RCC 7860 (cell line): ENCODE data around the gene SUSD4.

Experiments used
- DNase-seq: peaks from one replicate; pipeline ENCODE4 v3.0.0-alpha.2; 2015; ENCODE audit warnings: low spot score
- FAIRE-seq: peaks from 2 replicates; lab custom pipeline; 2012; peaks lifted over from hg19 to GRCh38; lab: Jason Lieb, UNC

Gene SUSD4

GRCh38 chr1:223363057-223363855 is 720 bp downstream of the SUSD4 start:
- FAIRE-seq, result no peak
- no peak for DNase-seq

DNA sequence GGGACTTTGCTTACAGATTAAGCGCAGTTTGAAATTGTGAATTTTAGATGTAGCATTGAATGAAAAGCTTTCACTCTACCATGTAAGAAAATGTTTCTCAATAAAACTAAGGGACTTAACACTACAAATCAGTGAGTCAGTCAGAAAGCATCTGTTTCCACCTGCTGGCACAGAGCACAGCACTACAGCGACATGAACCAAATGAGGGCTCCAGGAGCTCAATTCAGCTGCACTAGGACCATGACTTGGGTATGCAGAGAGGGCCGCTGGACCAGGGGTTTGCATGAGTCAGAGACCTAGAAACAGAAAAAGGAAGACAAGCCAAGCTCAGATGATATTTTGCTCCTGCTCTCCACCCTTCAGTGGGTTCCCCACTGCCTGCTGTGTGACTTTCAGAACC is 5.2 kb downstream of the SUSD4 start:
- no peak for FAIRE-seq

DNA sequence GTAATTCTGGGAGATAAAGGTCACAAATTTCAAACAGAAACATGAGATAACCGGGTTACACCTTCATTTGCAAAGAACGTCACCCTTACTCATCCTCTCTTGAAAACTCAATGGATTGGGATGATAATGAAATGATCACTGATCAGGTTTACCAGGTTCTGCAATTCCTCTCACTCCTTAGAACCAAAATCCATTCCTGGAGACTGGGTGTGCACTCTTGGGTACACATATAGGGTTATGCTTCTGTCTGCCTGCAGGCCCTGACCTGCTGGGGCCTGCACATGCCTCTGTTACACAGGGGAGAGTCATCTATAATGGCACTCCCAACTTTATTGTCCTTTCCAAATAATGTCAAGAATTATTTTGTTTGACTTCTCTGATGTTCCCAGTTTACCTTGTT is 8.3 kb downstream of the SUSD4 start:
- DNase-seq (no peak), FAIRE-seq (no peak)

More for the DNA sequence above, 5.2 kb downstream of the SUSD4 start:
- no peak for DNase-seq

DNA sequence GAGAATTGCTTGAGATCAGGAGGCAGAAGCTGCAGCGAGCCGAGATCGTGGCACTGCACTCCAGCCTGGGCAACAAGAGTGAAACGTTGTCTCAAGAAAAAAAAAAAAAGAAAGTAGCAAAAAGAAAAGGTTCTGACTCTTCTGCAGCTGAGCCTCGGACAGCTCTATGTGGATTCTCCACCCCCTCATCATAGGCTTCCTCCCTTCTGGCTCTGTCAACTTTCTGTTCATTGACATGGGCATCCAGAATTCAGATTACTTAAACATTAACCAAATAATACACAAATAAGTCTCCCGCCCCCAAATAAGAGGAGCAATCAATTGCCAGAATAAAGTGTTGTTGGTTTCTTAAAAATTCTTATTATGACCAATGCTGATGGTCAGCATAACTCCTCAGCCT is 10.0 kb downstream of the SUSD4 start:
- DNase-seq, result no peak
- FAIRE-seq, result no peak

DNA sequence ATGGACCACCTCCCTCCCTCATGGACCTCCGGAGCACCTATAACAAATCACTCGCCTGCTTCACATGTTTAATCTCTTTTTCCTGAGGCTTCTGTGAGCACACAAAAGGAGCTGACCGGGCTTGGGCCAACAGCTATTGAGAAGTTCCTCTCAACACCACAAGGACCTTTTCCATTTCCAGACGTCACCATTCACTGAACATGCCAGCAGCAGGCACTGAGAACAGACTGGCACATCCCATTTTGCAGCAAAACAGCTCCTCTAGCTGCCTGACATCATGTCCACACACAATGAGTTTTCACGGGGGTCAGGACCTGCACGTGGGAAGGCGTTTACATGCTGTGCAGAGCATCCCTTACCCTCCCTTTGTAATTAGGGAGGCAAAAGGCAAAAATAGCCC is 11.0 kb downstream of the SUSD4 start:
- no peak for FAIRE-seq

GRCh38 chr1:223350361-223350908 is 13.5 kb downstream of the SUSD4 start:
- FAIRE-seq (no peak), DNase-seq (no peak)

More for the DNA sequence above, 11.0 kb downstream of the SUSD4 start:
- no peak for DNase-seq

DNA sequence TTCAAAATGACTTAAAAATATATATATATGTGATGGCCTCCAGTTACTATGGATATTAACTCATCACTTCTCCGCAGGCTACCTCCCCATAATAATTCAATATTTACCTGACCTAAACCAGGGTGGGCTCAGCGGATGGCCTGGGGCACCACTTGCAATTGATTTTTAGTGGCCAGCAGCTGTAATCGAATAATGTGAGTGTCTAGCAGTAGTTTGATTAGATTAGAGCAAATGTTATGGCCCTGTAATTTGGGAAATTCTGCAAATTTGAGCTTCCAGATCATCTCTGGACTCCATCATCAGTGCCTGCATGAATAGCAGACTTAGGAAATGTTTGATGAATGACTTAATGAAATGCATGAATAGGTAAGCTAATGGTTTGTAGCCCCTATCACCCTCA is 14.7 kb downstream of the SUSD4 start:
- FAIRE-seq (no peak), DNase-seq (no peak)

DNA sequence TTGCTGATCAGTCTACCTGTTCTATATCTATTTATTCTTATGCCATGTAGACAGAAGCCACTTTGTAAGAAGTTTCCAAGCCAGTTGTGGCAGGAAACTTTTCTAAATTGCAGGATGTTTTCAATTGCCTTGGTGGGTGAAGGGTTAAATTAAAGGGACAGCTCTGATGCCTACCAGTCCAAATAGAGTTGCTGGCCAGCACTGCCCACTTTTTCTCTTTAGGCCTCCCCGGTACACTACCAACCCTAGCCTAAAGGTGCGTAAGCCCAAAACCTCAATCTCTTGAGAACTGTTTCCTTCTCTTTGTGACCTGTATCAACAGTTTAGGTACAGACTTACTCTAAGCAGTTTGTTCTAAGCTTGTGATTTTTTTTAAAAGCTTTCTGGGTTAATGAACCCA is 15.5 kb downstream of the SUSD4 start:
- FAIRE-seq, result no peak
- no peak for DNase-seq

- FAIRE-seq (no peak), DNase-seq (no peak)
Measured at GRCh38 chr1:223347583-223347982, 16.4 kb downstream of the SUSD4 start.

DNA sequence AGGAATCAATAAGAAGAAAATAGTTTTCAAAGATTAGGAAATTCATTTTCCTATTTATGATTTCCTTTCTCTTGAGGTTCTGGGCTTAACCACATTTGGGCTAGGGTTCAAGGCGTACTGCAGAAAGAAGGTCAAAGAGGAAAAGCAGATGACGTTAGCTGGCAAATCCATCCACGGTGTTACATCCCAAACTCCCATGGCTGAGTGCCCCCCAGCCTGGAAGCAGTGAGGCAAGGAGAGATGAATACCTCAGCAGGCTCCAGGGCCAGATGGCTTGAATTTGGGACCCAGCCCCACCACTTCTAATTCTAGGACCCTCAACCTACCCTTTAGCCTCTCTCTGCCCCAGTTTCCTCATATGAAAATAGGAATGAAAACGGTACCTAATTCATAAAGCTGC is 17.7 kb downstream of the SUSD4 start:
- FAIRE-seq (no peak), DNase-seq (no peak)

- DNase-seq (no peak), FAIRE-seq (no peak)
Measured at GRCh38 chr1:223345720-223346119, 18.3 kb downstream of the SUSD4 start.

- FAIRE-seq, result no peak
- DNase-seq, result no peak
Measured at GRCh38 chr1:223344491-223344890, 19.5 kb downstream of the SUSD4 start.

DNA sequence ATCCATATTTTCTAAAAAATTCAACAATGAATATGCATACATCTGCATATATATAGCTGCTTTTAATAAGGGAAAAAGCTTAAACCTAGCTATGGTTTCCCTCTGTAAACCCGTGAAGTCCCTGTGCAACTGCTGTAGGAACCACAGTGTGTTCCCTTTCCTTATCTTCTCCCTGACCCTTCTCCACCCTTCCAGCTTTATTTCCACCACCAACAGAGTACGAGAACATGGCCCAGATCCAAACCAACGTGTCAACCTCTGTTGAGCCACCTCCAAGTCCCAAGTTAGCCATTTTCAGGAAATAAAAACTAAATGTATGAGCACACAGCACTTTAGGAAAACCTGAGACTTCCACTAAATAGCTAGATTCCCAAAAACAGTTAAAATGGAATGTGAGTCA is 20.3 kb downstream of the SUSD4 start:
- peak; percentile 72 for FAIRE-seq
- DNase-seq, result no peak

DNA sequence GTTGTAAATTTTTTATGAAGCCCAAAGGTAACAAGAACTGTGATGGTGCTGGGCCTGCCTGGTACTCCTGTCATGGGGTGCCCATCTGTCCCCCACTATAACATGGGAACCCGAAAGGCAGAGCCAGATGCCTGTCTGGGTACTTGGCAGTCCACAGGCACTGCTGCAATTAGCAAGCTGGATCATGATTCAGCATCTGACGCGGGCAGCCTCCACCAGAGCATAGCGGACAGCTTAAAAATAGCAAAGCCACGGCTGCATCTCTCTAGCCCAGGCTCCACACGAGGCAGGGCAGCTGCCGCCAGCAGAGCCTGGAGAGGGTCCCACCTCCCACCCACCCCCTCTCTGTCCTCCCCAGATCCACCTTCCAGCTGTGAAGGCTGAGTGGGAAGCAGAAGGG is 22.9 kb downstream of the SUSD4 start:
- DNase-seq, result peak; percentile 43
- peak; percentile 58 for FAIRE-seq

DNA sequence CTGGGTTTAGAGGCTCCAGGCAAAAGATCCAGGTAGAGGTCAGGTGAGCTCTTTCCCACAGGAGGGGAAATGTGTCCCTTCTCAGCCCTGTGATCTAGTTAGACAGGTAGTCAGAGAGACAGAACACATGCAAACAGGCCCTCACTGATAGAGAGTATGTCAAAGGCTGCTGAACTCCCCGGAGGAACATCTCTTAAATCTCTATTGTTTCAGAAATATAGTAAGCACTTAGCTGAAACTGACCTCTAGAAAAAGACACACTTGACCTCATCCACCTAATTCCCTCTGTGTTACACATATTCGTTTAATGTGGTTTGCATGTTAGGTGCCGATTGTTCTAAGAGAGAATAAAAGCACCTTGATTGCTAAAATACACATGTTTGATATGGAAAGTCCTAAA is 23.3 kb downstream of the SUSD4 start:
- no peak for FAIRE-seq
- DNase-seq, result no peak

DNA sequence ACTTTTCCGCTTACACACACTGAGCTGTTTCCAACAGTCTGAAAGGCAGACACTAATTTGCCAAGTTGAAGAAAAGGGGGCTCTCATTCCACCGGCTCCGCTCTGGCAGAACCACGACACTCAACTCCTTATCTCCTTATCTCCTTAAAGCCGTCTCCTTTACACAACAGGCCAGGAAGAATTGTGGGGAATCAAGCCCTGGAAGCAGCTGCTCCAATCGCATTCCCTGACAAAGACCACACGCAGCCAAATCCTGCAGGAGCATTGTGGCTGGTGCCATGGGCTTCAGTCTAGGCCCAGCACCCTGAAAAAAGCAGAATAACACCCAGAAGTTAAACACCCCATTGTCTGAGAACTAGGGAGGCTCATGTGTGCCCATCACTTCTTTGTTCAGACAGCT is 24.1 kb downstream of the SUSD4 start:
- no peak for FAIRE-seq
- DNase-seq, result no peak

GRCh38 chr1:223338811-223339746 is 24.9 kb downstream of the SUSD4 start:
- FAIRE-seq (no peak), DNase-seq (no peak)

GRCh38 chr1:223337174-223337869 is 26.7 kb downstream of the SUSD4 start:
- no peak for DNase-seq
- no peak for FAIRE-seq

GRCh38 chr1:223334156-223334555 is 29.8 kb downstream of the SUSD4 start:
- no peak for FAIRE-seq
- no peak for DNase-seq

GRCh38 chr1:223332997-223333396 is 31.0 kb downstream of the SUSD4 start:
- DNase-seq (no peak), FAIRE-seq (no peak)

DNA sequence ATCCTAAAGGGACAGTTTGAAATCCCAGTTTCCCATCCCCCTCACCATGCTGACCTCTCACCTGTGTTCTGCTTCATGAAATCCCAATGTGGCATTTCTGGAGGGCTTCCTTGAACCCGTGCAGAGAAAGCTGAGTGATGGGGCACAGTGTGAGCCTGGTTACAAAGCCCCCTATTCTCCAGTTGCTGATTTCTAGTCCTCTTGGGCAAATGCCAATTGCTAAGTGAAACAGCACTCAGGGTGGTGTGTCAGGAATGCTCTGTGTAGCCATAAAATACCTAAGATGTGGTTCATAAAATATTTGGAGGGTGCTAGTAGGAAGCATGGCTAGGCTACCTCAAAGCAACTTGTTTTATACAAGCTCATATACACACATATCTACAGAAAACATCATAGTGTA is 32.0 kb downstream of the SUSD4 start:
- no peak for FAIRE-seq
- peak; percentile 47 for DNase-seq
